Right lobe of liver (tissue), 6 donors: ENCODE measurements around the gene CD22. TPM values are rescaled to one million over a fixed set of nuclear protein-coding genes. Genes with fewer than 3 reads are reported as not detected.

Source experiments
- ATAC-seq, 4 donors: fragments of 200-7000 bp; cut with Tn5 transposase; one replicate each; pipeline ENCODE4 v1.9.1; 2020; ENCODE audit warnings: mild to moderate bottlenecking in 4 of 4, moderate library complexity in 4 of 4
- DNase-seq, 3 donors: peaks; one replicate each; pipeline ENCODE4 v3.0.0-alpha.2; 2020
- H3K27ac ChIP-seq, 3 donors: fragments of 200-600 bp; one replicate each; pipeline ENCODE4 v1.8.0; 2022
- H3K27me3 ChIP-seq, 2 donors: fragments of 200-600 bp; one replicate each; pipeline ENCODE4 v1.8.0; 2022
- H3K36me3 ChIP-seq, 4 donors: fragments of 200-600 bp; sonication (generic) in 1 of 4; one replicate each; pipeline versions ENCODE4 v1.5.1 to v1.8.0; 2017 to 2022; ENCODE audit warnings: control low read depth in 1 of 4
- H3K4me1 ChIP-seq, 4 donors: fragments of 200-600 bp; sonication (generic) in 1 of 4; one replicate each; pipeline versions ENCODE4 v1.5.1 to v1.8.0; 2017 to 2022; ENCODE audit warnings: control low read depth in 1 of 4
- H3K4me3 ChIP-seq, 3 donors: fragments of 200-600 bp; one replicate each; pipeline ENCODE4 v1.8.0; 2022
- H3K9me3 ChIP-seq, 4 donors: fragments of 200-600 bp; sonication (generic) in 1 of 4; one replicate each; pipeline versions ENCODE4 v1.5.1 to v1.8.0; 2017 to 2022; ENCODE audit warnings: control low read depth in 1 of 4
- CTCF ChIP-seq, 4 donors: fragments of 200-600 bp in 3 of 4; fragments of 450-650 bp in 1 of 4; IDR thresholded peaks; one replicate each; pipeline versions ENCODE4 v1.5.1 to v1.8.0; 2016 to 2022; ENCODE audit warnings: antibody characterized with exemption in 4 of 4, mild to moderate bottlenecking in 2 of 4
- POLR2A ChIP-seq: fragments of 450-650 bp; IDR thresholded peaks from one replicate; pipeline ENCODE4 v1.6.1; 2017; ENCODE audit warnings: antibody characterized with exemption, mild to moderate bottlenecking
- WGBS: methylation state at CpG from one replicate; pipeline ENCODE4 v1.1.6; 2018; ENCODE audit warnings: low coverage, low lambda C conversion rate; ENCODE audit not compliant: insufficient coverage; ENCODE audit errors: missing lambda C conversion rate; 5-methylcytosine and 5-hydroxymethylcytosine counted together
- intact Hi-C, 2 donors: fragments of 100-400 bp; cut with DNase I; formaldehyde crosslinking; loops; one replicate each; pipeline versions ENCODE4 v1.11.2 to v1.14.1; 2022
- microRNA-seq, 2 donors: library from miRNA; unstranded; fragments of <30 nt; microRNA quantifications; one replicate each; pipeline ENCODE4, GENCODE V29; 2019 to 2020
- total RNA-seq, 6 experiments: library from RNA; depleted of rRNA in 2 of 6; stranded (reverse); fragments of >200 nt in 2 of 6; fragmentation: NEBNext Ultra II Directional in 3 of 6; extraction: Animal tissue kit (Norgen Biotek cat#: 25700) in 3 of 6; gene quantifications; one replicate each; pipeline versions ENCODE4 v1.1.0 to v1.2.4, GENCODE V29; 2016 to 2023
- donor health status: DM: no; HTN: yes; CAD: no.
- donor health status: DM: no; HTN: no; CAD: no.
- donor health status: DM: no; HTN: no; CAD: no.
- donor health status: DM: no; HTN: yes; CAD: no.
- donor health status: DM: no; HTN: yes; CAD: no.

CD22 gene
- total RNA-seq, 6 experiments from 2014 or later: 0.39 to 1.3 (median 0.96) TPM

- no peaks in the 10 kb centered on the region for H3K27me3 ChIP-seq
- intact Hi-C loops: no loop called here
- TF ChIP-seq CTCF (IDR thresholded peaks at IDR 0.05) (no peak), POLR2A (no peak)
- DNase-seq (no peak), ATAC-seq (peak; percentile 29 to 47 (median 30))
- 50% methylated on average over 5 of the region's 19 CpGs for WGBS
- no peaks in the 10 kb centered on the region for H3K4me1 ChIP-seq
- H3K27ac ChIP-seq: no peak overlapping the region
- H3K4me3 ChIP-seq: no peak overlapping the region
- no peaks in the 10 kb centered on the region for H3K9me3 ChIP-seq
- H3K36me3 ChIP-seq: no peaks in the 10 kb centered on the region
Observed at GRCh38 chr19:35395382-35396199, 66.6 kb downstream of the CD22 start.

GRCh38 chr19:35396240-35396885 is 67.4 kb downstream of the CD22 start:
- Histone ChIP-seq H3K27me3 (no peaks in the 10 kb centered on the region), H3K9me3 (no peaks in the 10 kb centered on the region), H3K4me1 (no peaks in the 10 kb centered on the region), H3K36me3 (no peaks in the 10 kb centered on the region), H3K4me3 (no peak overlapping the region), H3K27ac (no peak overlapping the region)
- ATAC-seq: no peak
- no peak for DNase-seq
- intact Hi-C loops: no loop called here
- 83% methylated on average over 14 of the region's 14 CpGs for WGBS
- TF ChIP-seq POLR2A: no peak
- TF ChIP-seq CTCF (IDR thresholded peaks at IDR 0.05): no peak

Small RNAs within 50 kb of the gene (microRNA-seq; reads per million reads assigned to microRNA genes)
- gene MIR5196: 0 to 0.29 reads per million in 2 donors

Other genes with a start within 250 kb of the CD22 start
- gene FXYD3, start 213.4 kb upstream of the CD22 start, total RNA-seq: 1 to 10 TPM in 1 of 6 experiments, not detected in 5; 1.0 TPM
- gene LGI4, start 194.1 kb upstream of the CD22 start, total RNA-seq: 1 to 10 TPM in 5 of 6 experiments, under 1 TPM in 1; 0.99 to 2.0 (median 1.5) TPM
- gene FXYD1, start 190.4 kb upstream of the CD22 start, total RNA-seq: 100 to 1,000 TPM in 4 of 6 experiments, 10 to 100 TPM in 2; 38.9 to 263 (median 140) TPM
- gene FXYD7, start 185.9 kb upstream of the CD22 start, total RNA-seq: under 1 TPM in 1 of 6 experiments, not detected in 5; 0.49 TPM
- 10 to 100 TPM in 4 of 6 experiments, 1 to 10 TPM in 2; 5.6 to 23.6 (median 14.2) TPM for gene FXYD5, start 174.5 kb upstream of the CD22 start, total RNA-seq
- gene FAM187B, start 100.4 kb upstream of the CD22 start, total RNA-seq: not detected
- 100 to 1,000 TPM in 4 of 6 experiments, 10 to 100 TPM in 2; 96.6 to 138 (median 112) TPM for gene LSR, start 80.2 kb upstream of the CD22 start, total RNA-seq
- 10 to 100 TPM; 65.4 to 78.5 (median 75.7) TPM for gene USF2, start 60.2 kb upstream of the CD22 start, total RNA-seq
- gene HAMP, start 46.7 kb upstream of the CD22 start, total RNA-seq: 100 to 1,000 TPM in 2 of 6 experiments, 10 to 100 TPM in 3, under 1 TPM in 1; 0.86 to 146 (median 65.3) TPM
- under 1 TPM in 1 of 6 experiments, not detected in 5; 0.40 TPM for gene MAG, start 37.0 kb upstream of the CD22 start, total RNA-seq
- not detected for gene FFAR1, start 18.7 kb downstream of the CD22 start, total RNA-seq
- under 1 TPM in 1 of 6 experiments, not detected in 5; 0.27 TPM for gene FFAR3, start 29.3 kb downstream of the CD22 start, total RNA-seq
- gene GPR42, start 41.9 kb downstream of the CD22 start, total RNA-seq: not detected
- gene FFAR2, start 119.1 kb downstream of the CD22 start, total RNA-seq: under 1 TPM in 3 of 6 experiments, not detected in 3; 0.30 to 0.64 (median 0.35) TPM
- gene KRTDAP, start 161.3 kb downstream of the CD22 start, total RNA-seq: not detected
- gene DMKN, start 184.5 kb downstream of the CD22 start, total RNA-seq: 1 to 10 TPM; 1.0 to 4.0 (median 2.0) TPM
- gene SBSN, start 199.1 kb downstream of the CD22 start, total RNA-seq: under 1 TPM in 1 of 6 experiments, not detected in 5; 0.24 TPM
- not detected for gene GAPDHS, start 204.3 kb downstream of the CD22 start, total RNA-seq
- 10 to 100 TPM; 29.4 to 65.7 (median 36.2) TPM for gene TMEM147, start 216.4 kb downstream of the CD22 start, total RNA-seq
- gene ATP4A, start 234.5 kb downstream of the CD22 start, total RNA-seq: under 1 TPM in 1 of 6 experiments, not detected in 5; 0.06 TPM